ENCODE results near the gene TEDC2. TPM values are rescaled to one million over a fixed set of nuclear protein-coding genes. Genes with fewer than 3 reads are reported as not detected.

The TEDC2 gene, protein sequence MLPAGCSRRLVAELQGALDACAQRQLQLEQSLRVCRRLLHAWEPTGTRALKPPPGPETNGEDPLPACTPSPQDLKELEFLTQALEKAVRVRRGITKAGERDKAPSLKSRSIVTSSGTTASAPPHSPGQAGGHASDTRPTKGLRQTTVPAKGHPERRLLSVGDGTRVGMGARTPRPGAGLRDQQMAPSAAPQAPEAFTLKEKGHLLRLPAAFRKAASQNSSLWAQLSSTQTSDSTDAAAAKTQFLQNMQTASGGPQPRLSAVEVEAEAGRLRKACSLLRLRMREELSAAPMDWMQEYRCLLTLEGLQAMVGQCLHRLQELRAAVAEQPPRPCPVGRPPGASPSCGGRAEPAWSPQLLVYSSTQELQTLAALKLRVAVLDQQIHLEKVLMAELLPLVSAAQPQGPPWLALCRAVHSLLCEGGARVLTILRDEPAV
- total RNA-seq, result 10 to 100 TPM in 1 of 4 donors, 1 to 10 TPM in 3; 1.1 to 12.3 (median 4.4) TPM

DNA sequence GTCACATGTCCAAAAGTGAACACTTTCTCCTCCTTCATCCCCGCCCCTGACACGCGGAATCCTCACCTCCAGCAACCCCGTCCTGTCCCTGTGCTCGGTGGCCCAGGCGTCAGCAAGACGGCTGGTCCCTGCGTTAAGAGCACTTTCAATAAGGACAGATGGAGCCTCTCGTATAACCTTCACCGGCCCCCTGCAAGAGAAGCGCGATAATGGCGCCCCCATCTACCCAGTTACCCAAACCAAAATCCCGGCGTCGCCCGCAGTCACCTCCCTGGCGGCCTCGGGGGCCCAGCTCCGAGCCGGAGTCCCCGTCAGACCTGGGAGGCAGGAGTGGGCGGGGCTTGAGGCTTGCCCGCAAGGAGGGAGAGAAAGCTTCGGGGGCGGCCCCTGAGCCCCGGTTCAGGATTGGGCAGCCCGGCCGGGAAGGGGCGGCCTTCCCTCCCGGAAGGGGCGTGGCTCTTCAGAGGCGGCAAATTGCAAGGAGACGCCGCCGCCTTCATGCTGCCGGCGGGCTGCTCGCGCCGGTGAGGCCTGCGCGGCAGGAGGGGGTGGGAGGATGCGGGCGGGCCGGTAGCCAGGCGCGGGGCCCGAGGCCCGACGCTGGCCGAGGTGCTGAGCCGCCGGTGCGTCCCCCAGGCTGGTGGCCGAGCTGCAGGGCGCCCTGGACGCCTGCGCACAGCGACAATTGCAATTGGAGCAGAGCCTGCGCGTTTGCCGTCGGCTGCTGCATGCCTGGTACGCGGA lies at the start of gene TEDC2:
Gene TEDC2, plus strand, starts transcription at position 463 of the 744 bp plus-strand sequence. Its CDS starts 36 bp downstream, at position 499.
- intact Hi-C loops (cut with DNase I), result no loop called here
- H3K36me3 ChIP-seq, result peaks cover 0 to 27% (median 0%) of the 10 kb centered on the region in 3 donors
- H3K4me3 ChIP-seq, result peak within 1 kb of the TSS; percentile 41 to 70 (median 55)
- peak within 1 kb of the TSS in 3 of 4 donors; percentile 24 to 72 (median 60) for H3K27ac ChIP-seq
- TF ChIP-seq POLR2A (IDR thresholded peaks at IDR 0.05), result no peak
- TF ChIP-seq, protein P1, sequence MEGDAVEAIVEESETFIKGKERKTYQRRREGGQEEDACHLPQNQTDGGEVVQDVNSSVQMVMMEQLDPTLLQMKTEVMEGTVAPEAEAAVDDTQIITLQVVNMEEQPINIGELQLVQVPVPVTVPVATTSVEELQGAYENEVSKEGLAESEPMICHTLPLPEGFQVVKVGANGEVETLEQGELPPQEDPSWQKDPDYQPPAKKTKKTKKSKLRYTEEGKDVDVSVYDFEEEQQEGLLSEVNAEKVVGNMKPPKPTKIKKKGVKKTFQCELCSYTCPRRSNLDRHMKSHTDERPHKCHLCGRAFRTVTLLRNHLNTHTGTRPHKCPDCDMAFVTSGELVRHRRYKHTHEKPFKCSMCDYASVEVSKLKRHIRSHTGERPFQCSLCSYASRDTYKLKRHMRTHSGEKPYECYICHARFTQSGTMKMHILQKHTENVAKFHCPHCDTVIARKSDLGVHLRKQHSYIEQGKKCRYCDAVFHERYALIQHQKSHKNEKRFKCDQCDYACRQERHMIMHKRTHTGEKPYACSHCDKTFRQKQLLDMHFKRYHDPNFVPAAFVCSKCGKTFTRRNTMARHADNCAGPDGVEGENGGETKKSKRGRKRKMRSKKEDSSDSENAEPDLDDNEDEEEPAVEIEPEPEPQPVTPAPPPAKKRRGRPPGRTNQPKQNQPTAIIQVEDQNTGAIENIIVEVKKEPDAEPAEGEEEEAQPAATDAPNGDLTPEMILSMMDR (IDR thresholded peaks at IDR 0.05), result no peak
- H3K9me3 ChIP-seq, result no peaks in the 10 kb centered on the region
- DNase-seq, result peak; percentile 57
- H3K27me3 ChIP-seq, result no peaks in the 10 kb centered on the region
- peaks cover 10 to 25% (median 13%) of the 10 kb centered on the region in 3 donors for H3K4me1 ChIP-seq
- 0 to 2% methylated on average over 2 to 11 of the region's 66 CpGs for WGBS, 2 donors

DNA sequence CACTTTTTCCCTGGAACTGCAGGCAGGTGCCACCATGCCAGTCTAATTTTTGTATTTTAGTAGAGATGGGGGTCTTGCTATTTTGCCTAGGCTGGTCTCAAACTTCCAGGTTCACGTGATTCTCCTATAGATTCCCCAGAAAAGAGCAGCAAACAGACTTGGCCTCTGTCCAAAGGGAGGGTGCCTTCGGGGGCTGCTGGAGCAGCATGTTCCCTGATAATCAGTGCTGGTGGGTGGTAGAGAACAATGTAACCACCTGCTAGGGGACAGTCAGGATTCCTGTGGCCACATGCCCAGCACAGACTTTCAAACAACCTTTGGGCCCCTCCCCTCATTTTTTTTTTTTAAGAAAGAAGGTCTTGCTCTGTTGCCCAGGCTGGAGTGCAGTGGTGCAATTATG lies 44.8 kb upstream of the TEDC2 start:
- Histone ChIP-seq H3K27me3 (peaks cover 0 to 37% (median 0%) of the 10 kb centered on the region in 4 donors), H3K4me1 (no peaks in the 10 kb centered on the region), H3K9me3 (no peaks in the 10 kb centered on the region), H3K4me3 (no peak overlapping the region), H3K36me3 (no peaks in the 10 kb centered on the region), H3K27ac (no peak overlapping the region)
- no peak for DNase-seq
- no peak for TF ChIP-seq POLR2A (IDR thresholded peaks at IDR 0.05)
- TF ChIP-seq, protein P1 (IDR thresholded peaks at IDR 0.05), result no peak
- intact Hi-C loops (cut with DNase I), result no loop called here
- 40% methylated on average over 1 of the region's 2 CpGs for WGBS, 2 donors

- Histone ChIP-seq H3K4me3 (no peak overlapping the region), H3K36me3 (no peaks in the 10 kb centered on the region), H3K27me3 (peaks cover 0 to 35% (median 0%) of the 10 kb centered on the region in 4 donors), H3K4me1 (no peaks in the 10 kb centered on the region), H3K27ac (no peak overlapping the region), H3K9me3 (no peaks in the 10 kb centered on the region)
- DNase-seq, result no peak
- TF ChIP-seq, protein P1 (IDR thresholded peaks at IDR 0.05), result no peak
- TF ChIP-seq POLR2A (IDR thresholded peaks at IDR 0.05), result no peak
- intact Hi-C loops (cut with DNase I), result loop anchor here (10.0 kb wide), 2 partner anchors 75 kb away; partner anchors contain the start of gene ABCA3
Measured at GRCh38 chr16:2420035-2420434, 39.9 kb upstream of the TEDC2 start.

DNA sequence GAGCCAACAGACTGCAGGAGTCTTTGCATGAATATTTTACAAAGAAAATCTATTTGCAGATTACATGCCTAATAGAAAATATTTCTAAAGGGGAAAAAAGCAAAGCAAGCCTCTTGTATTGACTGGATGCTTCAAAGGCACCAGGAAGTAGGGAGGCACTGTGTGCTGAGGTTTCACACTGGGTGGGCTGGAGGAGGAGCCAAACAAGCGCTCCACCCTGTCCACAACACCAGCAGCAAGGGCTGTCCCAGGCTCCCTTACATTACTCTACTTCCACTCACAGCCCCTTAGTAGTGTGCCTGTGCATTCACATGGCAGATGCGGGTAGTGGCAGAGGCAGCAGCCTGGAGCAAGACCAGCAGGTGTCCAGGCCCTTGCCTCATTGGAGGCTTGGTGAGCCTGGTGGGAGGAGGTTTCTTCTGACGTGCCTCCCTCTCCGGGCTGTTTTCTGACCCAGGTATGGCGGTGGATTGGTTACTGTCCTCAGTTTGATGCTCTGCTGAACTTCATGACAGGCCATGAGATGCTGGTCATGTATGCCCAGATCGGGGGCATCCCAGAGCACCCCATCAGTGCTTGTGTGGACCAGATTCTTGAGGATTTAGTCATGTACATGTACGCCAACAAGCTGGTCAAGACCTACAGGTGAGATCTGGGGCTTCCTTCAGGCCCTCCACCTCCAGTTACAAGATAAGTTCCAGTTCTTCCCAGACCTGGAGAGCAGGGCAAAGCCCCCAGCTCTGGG lies 37.6 kb upstream of the TEDC2 start:
- intact Hi-C loops (cut with DNase I), result loop anchor here (10.0 kb wide), 2 partner anchors 73 to 77 kb away; partner anchors contain the start of gene ABCA3
- Histone ChIP-seq H3K4me1 (no peaks in the 10 kb centered on the region), H3K36me3 (no peaks in the 10 kb centered on the region), H3K27ac (no peak overlapping the region), H3K27me3 (peaks cover 0 to 17% (median 0%) of the 10 kb centered on the region in 4 donors), H3K4me3 (no peak overlapping the region), H3K9me3 (no peaks in the 10 kb centered on the region)
- DNase-seq, result no peak
- no peak for TF ChIP-seq POLR2A (IDR thresholded peaks at IDR 0.05)
- TF ChIP-seq, protein P1 (IDR thresholded peaks at IDR 0.05), result no peak
- WGBS, 2 donors, result 69 to 92% methylated on average over 1 to 4 of the region's 7 CpGs
